GM23338 (cell line): ENCODE results near the gene CTDSPL. TPM values are rescaled to one million over a fixed set of nuclear protein-coding genes. Genes with fewer than 3 reads are reported as not detected.

ENCODE experiments used
- ATAC-seq: fragments of 200-7000 bp; cut with Tn5 transposase; 3 replicates; pipeline ENCODE4 v1.9.1; 2020
- DNase-seq: peaks from one replicate; pipeline ENCODE4 v3.0.0-alpha.2; 2015; ENCODE audit warnings: low spot score
- H2AFZ ChIP-seq: fragments of 200-600 bp; sonication (generic); 2 replicates; pipeline ENCODE4 v1.8.0; 2016; ENCODE audit warnings: antibody characterized with exemption, mild to moderate bottlenecking, moderate library complexity
- H3F3A ChIP-seq: fragments of 200-600 bp; sonication (generic); replicated peaks from 2 replicates; pipeline ENCODE4 v1.8.0; 2017; ENCODE audit warnings: antibody characterized with exemption, mixed run types, low read depth
- H3K27ac ChIP-seq: fragments of 200-600 bp; sonication (generic); 2 replicates; pipeline ENCODE4 v1.6.1; 2016; ENCODE audit warnings: low read depth
- H3K27me3 ChIP-seq: fragments of 200-600 bp; sonication (generic); 2 replicates; pipeline ENCODE4 v1.8.0; 2016; ENCODE audit warnings: mild to moderate bottlenecking, mixed run types, moderate library complexity; ENCODE audit not compliant: insufficient read depth
- H3K36me3 ChIP-seq: fragments of 200-600 bp; sonication (generic); 2 replicates; pipeline ENCODE4 v1.8.0; 2016; ENCODE audit warnings: mild to moderate bottlenecking; ENCODE audit not compliant: insufficient read depth
- H3K4me1 ChIP-seq: fragments of 200-600 bp; sonication (generic); 2 replicates; pipeline ENCODE4 v1.8.0; 2016; ENCODE audit warnings: mild to moderate bottlenecking, moderate library complexity; ENCODE audit not compliant: insufficient read depth
- H3K4me2 ChIP-seq: fragments of 200-600 bp; sonication (generic); 2 replicates; pipeline ENCODE4 v1.7.1; 2017; ENCODE audit warnings: mixed run types
- H3K4me3 ChIP-seq: fragments of 200-600 bp; sonication (generic); 2 replicates; pipeline ENCODE4 v1.6.1; 2016; ENCODE audit warnings: mixed run types
- H3K79me2 ChIP-seq: fragments of 200-600 bp; sonication (generic); replicated peaks from 2 replicates; pipeline ENCODE4 v1.8.0; 2017; ENCODE audit warnings: mild to moderate bottlenecking; ENCODE audit not compliant: insufficient read depth
- H3K9me2 ChIP-seq: fragments of 200-600 bp; sonication (generic); 2 replicates; pipeline ENCODE4 v1.8.0; 2017; ENCODE audit not compliant: insufficient read depth
- H4K20me1 ChIP-seq: fragments of 200-600 bp; sonication (generic); replicated peaks from 2 replicates; pipeline ENCODE4 v1.8.0; 2017; ENCODE audit warnings: mild to moderate bottlenecking; ENCODE audit not compliant: insufficient read depth
- H3K27ac Mint-ChIP-seq: 2 replicates; pipeline ENCODE4 v1.8.0; 2020; ENCODE audit warnings: inconsistent platforms, mild to moderate bottlenecking, moderate library complexity, mixed read lengths
- H3K27me3 Mint-ChIP-seq: 3 replicates; pipeline ENCODE4 v1.8.0; 2022; ENCODE audit warnings: low read depth, mild to moderate bottlenecking, moderate library complexity, mixed read lengths, inconsistent platforms; ENCODE audit not compliant: insufficient read depth, poor library complexity
- H3K36me3 Mint-ChIP-seq: 3 replicates; pipeline ENCODE4 v1.8.0; 2021; ENCODE audit warnings: low read depth, mild to moderate bottlenecking, inconsistent platforms, moderate library complexity, mixed read lengths
- H3K4me1 Mint-ChIP-seq: 3 replicates; pipeline ENCODE4 v1.8.0; 2020; ENCODE audit warnings: mild to moderate bottlenecking, inconsistent platforms, mixed read lengths
- H3K4me3 Mint-ChIP-seq: 3 replicates; pipeline ENCODE4 v1.8.0; 2021; ENCODE audit warnings: moderate library complexity, mild to moderate bottlenecking, inconsistent platforms, mixed read lengths
- H3K9me3 Mint-ChIP-seq: 3 replicates; pipeline ENCODE4 v1.8.0; 2020; ENCODE audit warnings: moderate library complexity, mild to moderate bottlenecking, inconsistent platforms, mixed read lengths
- CREB1 ChIP-seq: fragments of 250-450 bp; sonication (Bioruptor Pico); IDR thresholded peaks from 2 replicates; pipeline ENCODE4 v1.5.0; 2020; ENCODE audit warnings: low read depth, mild to moderate bottlenecking, moderate library complexity
- ETS1 ChIP-seq: IDR thresholded peaks from 2 replicates; pipeline ENCODE4 v1.6.1; 2016; ENCODE audit warnings: antibody characterized with exemption
- EZH2 ChIP-seq: fragments of 200-600 bp; sonication (generic); IDR thresholded peaks from one replicate; pipeline ENCODE4 v1.8.0; 2017; ENCODE audit warnings: antibody characterized with exemption, mild to moderate bottlenecking, low read depth; ENCODE audit not compliant: unreplicated experiment
- EZH2phosphoT487 ChIP-seq: fragments of 200-600 bp; sonication (generic); IDR thresholded peaks from one replicate; pipeline ENCODE4 v1.8.1; 2018; ENCODE audit warnings: antibody characterized with exemption; ENCODE audit not compliant: unreplicated experiment
- JUNB ChIP-seq: IDR thresholded peaks from one replicate; pipeline ENCODE4 v1.6.1; 2016; ENCODE audit warnings: antibody characterized with exemption; ENCODE audit not compliant: unreplicated experiment
- NANOG ChIP-seq: IDR thresholded peaks from 2 replicates; pipeline ENCODE4 v1.6.1; 2016; ENCODE audit warnings: antibody characterized with exemption, borderline replicate concordance
- POLR2AphosphoS5 ChIP-seq: IDR thresholded peaks from 2 replicates; pipeline ENCODE4 v1.6.1; 2016; ENCODE audit warnings: antibody characterized with exemption, low read depth
- REST ChIP-seq: IDR thresholded peaks from one replicate; pipeline ENCODE4 v1.6.1; 2018; ENCODE audit warnings: antibody characterized with exemption; ENCODE audit not compliant: unreplicated experiment
- STAT1 ChIP-seq: IDR thresholded peaks from one replicate; pipeline ENCODE4 v1.6.1; 2016; ENCODE audit warnings: antibody characterized with exemption; ENCODE audit not compliant: unreplicated experiment
- ZNF114 ChIP-seq: fragments of 250-450 bp; sonication (Bioruptor Pico); IDR thresholded peaks from 2 replicates; pipeline ENCODE4 v1.5.0; 2020; ENCODE audit warnings: mild to moderate bottlenecking, moderate library complexity
- ZNF331 ChIP-seq: fragments of 250-450 bp; sonication (Bioruptor Pico); IDR thresholded peaks from 2 replicates; pipeline ENCODE4 v1.5.0; 2020; ENCODE audit warnings: low read depth, mild to moderate bottlenecking, moderate library complexity
- polyA plus RNA-seq: library from polyadenylated mRNA; unstranded; fragments of >200 nt; fragmentation: Nextera tagmentation; extraction: Ambion mirVana; gene quantifications from 2 replicates; pipeline ENCODE4 v1.2.1, GENCODE V29; 2016
- total RNA-seq: library from RNA; depleted of rRNA; stranded (reverse); fragments of >200 nt; shearing (Covaris generic); gene quantifications from 2 replicates; pipeline ENCODE4 v1.2.3, GENCODE V29; 2014
- TF ChIP-seq, protein P1 (sequence below), 2 experiments: fragments of 200-600 bp in 1 of 2; sonication (generic) in 1 of 2; conservative IDR thresholded peaks; 2 replicates each; pipeline versions ENCODE4 v1.5.1 to v1.6.1; 2016 to 2017; ENCODE audit warnings: antibody characterized with exemption in 2 of 2, low read depth in 2 of 2, mild to moderate bottlenecking in 2 of 2, moderate library complexity in 1 of 2
- TF ChIP-seq, protein P2 (sequence below): fragments of 250-450 bp; sonication (Bioruptor Pico); IDR thresholded peaks from 2 replicates; pipeline ENCODE4 v1.5.0; 2020; ENCODE audit warnings: mild to moderate bottlenecking, moderate library complexity

CTDSPL gene
- total and polyA plus RNA-seq, 2 experiments from 2014 or later, result 23.2 to 42.0 TPM

DNA sequence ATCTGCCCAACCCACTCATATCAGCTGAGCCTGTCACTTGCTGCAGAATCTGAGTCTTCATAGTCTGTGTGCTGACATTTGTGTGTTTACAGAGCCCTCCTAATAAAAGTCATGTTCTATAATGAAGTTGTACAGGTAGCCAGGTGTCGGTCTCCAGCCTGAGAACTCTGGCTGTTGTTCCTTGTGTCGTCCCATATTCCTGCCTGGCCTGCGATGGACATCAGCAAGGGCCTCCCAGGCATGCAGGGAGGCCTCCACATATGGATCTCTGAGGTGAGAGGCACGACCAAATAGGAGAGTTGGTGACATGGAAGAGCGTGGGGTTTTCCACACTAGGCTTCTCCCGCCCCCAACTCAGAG, 131.8 kb downstream of the CTDSPL start:
- Histone ChIP-seq H3K4me2 (peak overlapping the region; percentile 94), H3K27ac (no peak overlapping the region), H3K4me3 (peak overlapping the region; percentile 89), H3K4me1 (peaks cover 15% of the 10 kb centered on the region), H3K36me3 (no peaks in the 10 kb centered on the region), H3K27me3 (no peaks in the 10 kb centered on the region; the same call in 1 of the 2 replicates), H3F3A (peaks cover 4% of the 10 kb centered on the region; the same call in 1 of the 2 replicates), H4K20me1 (no peaks in the 10 kb centered on the region), H2AFZ (peak overlapping the region; percentile 100), H3K9me2 (no peaks in the 10 kb centered on the region), H3K79me2 (no peaks in the 10 kb centered on the region)
- Mint-ChIP-seq H3K36me3 (no peaks in the 10 kb centered on the region), H3K27ac (no peak overlapping the region), H3K4me1 (peaks cover 12% of the 10 kb centered on the region; the same call in 2 of the 3 replicates), H3K9me3 (no peaks in the 10 kb centered on the region), H3K4me3 (peak overlapping the region; percentile 87), H3K27me3 (peaks cover 24% of the 10 kb centered on the region)
- DNase-seq (no peak), ATAC-seq (no peak)
- TF ChIP-seq POLR2AphosphoS5 (no peak), EZH2phosphoT487 (no peak), JUNB (no peak), CREB1 (CRISPR knock-in tag) (no peak), ZNF114 (no peak), STAT1 (no peak), REST (no peak), ZNF331 (CRISPR knock-in tag) (no peak), EZH2 (no peak), ETS1 (no peak), NANOG (no peak)
- TF ChIP-seq, protein P1, sequence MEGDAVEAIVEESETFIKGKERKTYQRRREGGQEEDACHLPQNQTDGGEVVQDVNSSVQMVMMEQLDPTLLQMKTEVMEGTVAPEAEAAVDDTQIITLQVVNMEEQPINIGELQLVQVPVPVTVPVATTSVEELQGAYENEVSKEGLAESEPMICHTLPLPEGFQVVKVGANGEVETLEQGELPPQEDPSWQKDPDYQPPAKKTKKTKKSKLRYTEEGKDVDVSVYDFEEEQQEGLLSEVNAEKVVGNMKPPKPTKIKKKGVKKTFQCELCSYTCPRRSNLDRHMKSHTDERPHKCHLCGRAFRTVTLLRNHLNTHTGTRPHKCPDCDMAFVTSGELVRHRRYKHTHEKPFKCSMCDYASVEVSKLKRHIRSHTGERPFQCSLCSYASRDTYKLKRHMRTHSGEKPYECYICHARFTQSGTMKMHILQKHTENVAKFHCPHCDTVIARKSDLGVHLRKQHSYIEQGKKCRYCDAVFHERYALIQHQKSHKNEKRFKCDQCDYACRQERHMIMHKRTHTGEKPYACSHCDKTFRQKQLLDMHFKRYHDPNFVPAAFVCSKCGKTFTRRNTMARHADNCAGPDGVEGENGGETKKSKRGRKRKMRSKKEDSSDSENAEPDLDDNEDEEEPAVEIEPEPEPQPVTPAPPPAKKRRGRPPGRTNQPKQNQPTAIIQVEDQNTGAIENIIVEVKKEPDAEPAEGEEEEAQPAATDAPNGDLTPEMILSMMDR (conservative IDR thresholded peaks at IDR 0.05; ENCODE audit: low read depth in 2 of 2), result no peak
- TF ChIP-seq, protein P2, sequence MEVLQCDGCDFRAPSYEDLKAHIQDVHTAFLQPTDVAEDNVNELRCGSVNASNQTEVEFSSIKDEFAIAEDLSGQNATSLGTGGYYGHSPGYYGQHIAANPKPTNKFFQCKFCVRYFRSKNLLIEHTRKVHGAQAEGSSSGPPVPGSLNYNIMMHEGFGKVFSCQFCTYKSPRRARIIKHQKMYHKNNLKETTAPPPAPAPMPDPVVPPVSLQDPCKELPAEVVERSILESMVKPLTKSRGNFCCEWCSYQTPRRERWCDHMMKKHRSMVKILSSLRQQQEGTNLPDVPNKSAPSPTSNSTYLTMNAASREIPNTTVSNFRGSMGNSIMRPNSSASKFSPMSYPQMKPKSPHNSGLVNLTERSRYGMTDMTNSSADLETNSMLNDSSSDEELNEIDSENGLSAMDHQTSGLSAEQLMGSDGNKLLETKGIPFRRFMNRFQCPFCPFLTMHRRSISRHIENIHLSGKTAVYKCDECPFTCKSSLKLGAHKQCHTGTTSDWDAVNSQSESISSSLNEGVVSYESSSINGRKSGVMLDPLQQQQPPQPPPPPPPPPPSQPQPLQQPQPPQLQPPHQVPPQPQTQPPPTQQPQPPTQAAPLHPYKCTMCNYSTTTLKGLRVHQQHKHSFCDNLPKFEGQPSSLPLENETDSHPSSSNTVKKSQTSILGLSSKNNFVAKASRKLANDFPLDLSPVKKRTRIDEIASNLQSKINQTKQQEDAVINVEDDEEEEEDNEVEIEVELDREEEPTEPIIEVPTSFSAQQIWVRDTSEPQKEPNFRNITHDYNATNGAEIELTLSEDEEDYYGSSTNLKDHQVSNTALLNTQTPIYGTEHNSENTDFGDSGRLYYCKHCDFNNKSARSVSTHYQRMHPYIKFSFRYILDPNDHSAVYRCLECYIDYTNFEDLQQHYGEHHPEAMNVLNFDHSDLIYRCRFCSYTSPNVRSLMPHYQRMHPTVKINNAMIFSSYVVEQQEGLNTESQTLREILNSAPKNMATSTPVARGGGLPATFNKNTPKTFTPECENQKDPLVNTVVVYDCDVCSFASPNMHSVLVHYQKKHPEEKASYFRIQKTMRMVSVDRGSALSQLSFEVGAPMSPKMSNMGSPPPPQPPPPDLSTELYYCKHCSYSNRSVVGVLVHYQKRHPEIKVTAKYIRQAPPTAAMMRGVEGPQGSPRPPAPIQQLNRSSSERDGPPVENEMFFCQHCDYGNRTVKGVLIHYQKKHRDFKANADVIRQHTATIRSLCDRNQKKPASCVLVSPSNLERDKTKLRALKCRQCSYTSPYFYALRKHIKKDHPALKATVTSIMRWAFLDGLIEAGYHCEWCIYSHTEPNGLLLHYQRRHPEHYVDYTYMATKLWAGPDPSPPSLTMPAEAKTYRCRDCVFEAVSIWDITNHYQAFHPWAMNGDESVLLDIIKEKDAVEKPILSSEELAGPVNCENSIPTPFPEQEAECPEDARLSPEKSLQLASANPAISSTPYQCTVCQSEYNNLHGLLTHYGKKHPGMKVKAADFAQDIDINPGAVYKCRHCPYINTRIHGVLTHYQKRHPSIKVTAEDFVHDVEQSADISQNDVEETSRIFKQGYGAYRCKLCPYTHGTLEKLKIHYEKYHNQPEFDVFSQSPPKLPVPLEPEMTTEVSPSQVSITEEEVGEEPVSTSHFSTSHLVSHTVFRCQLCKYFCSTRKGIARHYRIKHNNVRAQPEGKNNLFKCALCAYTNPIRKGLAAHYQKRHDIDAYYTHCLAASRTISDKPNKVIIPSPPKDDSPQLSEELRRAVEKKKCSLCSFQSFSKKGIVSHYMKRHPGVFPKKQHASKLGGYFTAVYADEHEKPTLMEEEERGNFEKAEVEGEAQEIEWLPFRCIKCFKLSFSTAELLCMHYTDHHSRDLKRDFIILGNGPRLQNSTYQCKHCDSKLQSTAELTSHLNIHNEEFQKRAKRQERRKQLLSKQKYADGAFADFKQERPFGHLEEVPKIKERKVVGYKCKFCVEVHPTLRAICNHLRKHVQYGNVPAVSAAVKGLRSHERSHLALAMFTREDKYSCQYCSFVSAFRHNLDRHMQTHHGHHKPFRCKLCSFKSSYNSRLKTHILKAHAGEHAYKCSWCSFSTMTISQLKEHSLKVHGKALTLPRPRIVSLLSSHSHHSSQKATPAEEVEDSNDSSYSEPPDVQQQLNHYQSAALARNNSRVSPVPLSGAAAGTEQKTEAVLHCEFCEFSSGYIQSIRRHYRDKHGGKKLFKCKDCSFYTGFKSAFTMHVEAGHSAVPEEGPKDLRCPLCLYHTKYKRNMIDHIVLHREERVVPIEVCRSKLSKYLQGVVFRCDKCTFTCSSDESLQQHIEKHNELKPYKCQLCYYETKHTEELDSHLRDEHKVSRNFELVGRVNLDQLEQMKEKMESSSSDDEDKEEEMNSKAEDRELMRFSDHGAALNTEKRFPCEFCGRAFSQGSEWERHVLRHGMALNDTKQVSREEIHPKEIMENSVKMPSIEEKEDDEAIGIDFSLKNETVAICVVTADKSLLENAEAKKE (CRISPR knock-in tag), result no peak
